IMR-90 (cell line): ENCODE measurements around the gene SPATA13. TPM values are rescaled to one million over a fixed set of nuclear protein-coding genes. Genes with fewer than 3 reads are reported as not detected.
A peak's percentile ranks its signal among the peaks of the same experiment; 100 is the strongest.
"Not testable (repeated sequence)": the region's sequence is repeated elsewhere in the genome, so short reads cannot be mapped to it uniquely, and the experiment has no call there.

ENCODE experiments used
- ATAC-seq: fragments of 200-7000 bp; cut with Tn5 transposase; 2 replicates; pipeline ENCODE4 v1.9.1; 2020; ENCODE audit warnings: low read depth, mild to moderate bottlenecking, moderate library complexity
- BruUV-seq: library from RNA; stranded (reverse); fragments of 400-500 nt; replicated peaks from 2 replicates; lab custom pipeline; 2021; lab: Mats Ljungman, UMichigan
- CTCF ChIA-PET: fragments of 300-600 bp; formaldehyde crosslinking; extraction: SDS; loops from one replicate; lab custom pipeline; 2021; ENCODE audit warnings: antibody characterized with exemption; lab: Yijun Ruan, JAX
- POLR2A ChIA-PET: fragments of 300-600 bp; sonication (Branson Sonifier 250); formaldehyde crosslinking; loops from one replicate; lab custom pipeline; 2022; ENCODE audit warnings: antibody characterized with exemption; ENCODE audit not compliant: unreplicated experiment; lab: Charles Lee
- DNase-seq: peaks from one replicate; pipeline ENCODE4 v3.0.0; 2013
- H2AFZ ChIP-seq: replicated peaks from 2 replicates; pipeline ENCODE3; 2013; ENCODE audit warnings: low read length, mild to moderate bottlenecking; ENCODE audit not compliant: poor library complexity
- H2AK5ac ChIP-seq: 2 replicates; pipeline ENCODE4 v1.6.1; 2013; ENCODE audit warnings: low read depth, low read length, inconsistent platforms
- H2AK9ac ChIP-seq: replicated peaks from 2 replicates; pipeline ENCODE3; 2013; ENCODE audit warnings: mild to moderate bottlenecking, low read depth, low read length, moderate library complexity; ENCODE audit not compliant: poor library complexity
- H2BK120ac ChIP-seq: 2 replicates; pipeline ENCODE4 v1.6.1; 2013; ENCODE audit warnings: low read depth, low read length, inconsistent platforms
- H2BK15ac ChIP-seq: 3 replicates; pipeline ENCODE4 v1.6.1; 2013; ENCODE audit warnings: low read depth, low read length, inconsistent platforms
- H2BK20ac ChIP-seq: 2 replicates; pipeline ENCODE4 v1.6.1; 2013; ENCODE audit warnings: low read depth, mild to moderate bottlenecking, inconsistent platforms, low read length, moderate library complexity
- H2BK5ac ChIP-seq: 2 replicates; pipeline ENCODE4 v1.6.1; 2013; ENCODE audit warnings: mild to moderate bottlenecking, low read depth, low read length, inconsistent platforms; ENCODE audit not compliant: poor library complexity, severe bottlenecking
- H3K14ac ChIP-seq: replicated peaks from 2 replicates; pipeline ENCODE4 v1.6.1; 2013; ENCODE audit warnings: low read depth, low read length, inconsistent platforms
- H3K18ac ChIP-seq: 2 replicates; pipeline ENCODE4 v1.6.1; 2013; ENCODE audit warnings: low read depth, low read length, control low read depth
- H3K23ac ChIP-seq: 2 replicates; pipeline ENCODE4 v1.6.1; 2013; ENCODE audit warnings: low read depth, low read length, inconsistent platforms
- H3K27ac ChIP-seq: 2 replicates; pipeline ENCODE4 v1.5.1; 2013; ENCODE audit warnings: mild to moderate bottlenecking, control low read depth, low read length; ENCODE audit not compliant: insufficient read depth
- H3K27me3 ChIP-seq: 2 replicates; pipeline ENCODE4 v1.6.1; 2013; ENCODE audit warnings: low read length; ENCODE audit not compliant: control insufficient read depth, insufficient read depth
- H3K36me3 ChIP-seq: 2 replicates; pipeline ENCODE4 v1.6.1; 2013; ENCODE audit warnings: low read length, mixed read lengths; ENCODE audit not compliant: control insufficient read depth, insufficient read depth
- H3K4ac ChIP-seq: 2 replicates; pipeline ENCODE4 v1.6.1; 2013; ENCODE audit warnings: low read depth, low read length, inconsistent platforms
- H3K4me1 ChIP-seq: 2 replicates; pipeline ENCODE4 v1.6.1; 2013; ENCODE audit warnings: low read length, mixed read lengths; ENCODE audit not compliant: control insufficient read depth, insufficient read depth
- H3K4me2 ChIP-seq: 2 replicates; pipeline ENCODE4 v1.6.1; 2013; ENCODE audit warnings: low read depth, mild to moderate bottlenecking, control low read depth, low read length, moderate library complexity
- H3K4me3 ChIP-seq: 2 replicates; pipeline ENCODE4 v1.5.1; 2013; ENCODE audit warnings: low read depth, mild to moderate bottlenecking, control low read depth, low read length, moderate library complexity; ENCODE audit not compliant: insufficient read depth
- H3K56ac ChIP-seq: 2 replicates; pipeline ENCODE4 v1.6.1; 2013; ENCODE audit warnings: low read length, inconsistent platforms; ENCODE audit not compliant: insufficient read depth; ENCODE audit errors: extremely low read depth
- H3K79me1 ChIP-seq, 2 experiments: 2 replicates each; pipeline ENCODE4 v1.6.1; 2013; ENCODE audit warnings: low read length in 2 of 2, inconsistent platforms in 1 of 2, low read depth in 1 of 2
- H3K9ac ChIP-seq: 2 replicates; pipeline ENCODE4 v1.6.1; 2013; ENCODE audit warnings: low read depth, low read length, control low read depth
- H3K9me1 ChIP-seq: 2 replicates; pipeline ENCODE4 v1.6.1; 2013; ENCODE audit warnings: low read length, inconsistent platforms; ENCODE audit not compliant: insufficient read depth
- H3K9me3 ChIP-seq: 2 replicates; pipeline ENCODE4 v1.6.1; 2013; ENCODE audit warnings: low read length; ENCODE audit not compliant: control insufficient read depth, insufficient read depth
- H4K20me1 ChIP-seq: 2 replicates; pipeline ENCODE4 v1.6.1; 2013; ENCODE audit warnings: low read length, inconsistent platforms; ENCODE audit not compliant: insufficient read depth
- H4K5ac ChIP-seq: 2 replicates; pipeline ENCODE4 v1.6.1; 2013; ENCODE audit warnings: mild to moderate bottlenecking, low read depth, low read length, control low read depth
- H4K8ac ChIP-seq, 2 experiments: 2 replicates each; pipeline ENCODE4 v1.6.1; 2013; ENCODE audit warnings: low read depth in 2 of 2, low read length in 2 of 2, control low read depth in 1 of 2, inconsistent platforms in 1 of 2
- H4K91ac ChIP-seq: 2 replicates; pipeline ENCODE4 v1.6.1; 2013; ENCODE audit warnings: low read depth, low read length, inconsistent platforms; ENCODE audit not compliant: insufficient read depth
- BHLHE40 ChIP-seq: fragments of 150-350 bp; IDR thresholded peaks from 2 replicates; pipeline ENCODE4 v1.6.1; 2016; ENCODE audit warnings: mild to moderate bottlenecking, low read depth, low read length
- CEBPB ChIP-seq: IDR thresholded peaks from 2 replicates; pipeline ENCODE4 v1.6.1; 2012; ENCODE audit warnings: low read depth, low read length, improper control_type of control experiment
- CHD1 ChIP-seq: IDR thresholded peaks from 2 replicates; pipeline ENCODE4 v1.6.1; 2012; ENCODE audit warnings: low read depth, low read length, improper control_type of control experiment
- MAFK ChIP-seq: IDR thresholded peaks from 2 replicates; pipeline ENCODE4 v1.6.1; 2012; ENCODE audit warnings: low read depth, low read length, improper control_type of control experiment
- POLR2A ChIP-seq: IDR thresholded peaks from 2 replicates; pipeline ENCODE4 v1.6.1; 2012; ENCODE audit warnings: mild to moderate bottlenecking, low read depth, low read length
- RCOR1 ChIP-seq: IDR thresholded peaks from 2 replicates; pipeline ENCODE4 v1.6.1; 2012; ENCODE audit warnings: mild to moderate bottlenecking, low read length, improper control_type of control experiment; ENCODE audit not compliant: insufficient replicate concordance
- RFX5 ChIP-seq: IDR thresholded peaks from 2 replicates; pipeline ENCODE4 v1.8.0; 2012; ENCODE audit warnings: low read depth, mild to moderate bottlenecking, low read length, moderate library complexity
- SMC3 ChIP-seq: fragments of 150-350 bp; IDR thresholded peaks from 2 replicates; pipeline ENCODE4 v1.6.1; 2016; ENCODE audit warnings: low read depth, mild to moderate bottlenecking, antibody characterized with exemption, low read length, moderate library complexity
- WGBS, 2 experiments: methylation state at CpG; one replicate each; pipeline versions ENCODE4 v1.1.5 to v1.1.7; 2013; ENCODE audit warnings: missing lambda C conversion rate in 2 of 2; ENCODE audit not compliant: insufficient read length in 1 of 2; ENCODE audit errors: extremely low coverage in 2 of 2; 5-methylcytosine and 5-hydroxymethylcytosine counted together
- dilution Hi-C: fragments of 300-500 bp; cut with HindIII; formaldehyde crosslinking; loops from one replicate; pipeline ENCODE4 v1.14.3; 2018; ENCODE audit warnings: low sequenced_read_pairs; ENCODE audit not compliant: unreplicated experiment
- in situ Hi-C: fragments of 300-500 bp; cut with MboI; formaldehyde crosslinking; loops from 3 replicates; pipeline ENCODE4 v1.14.3; 2019; ENCODE audit warnings: low sequenced_read_pairs, inconsistent platforms, mixed read lengths
- intact Hi-C: fragments of 100-400 bp; cut with micrococcal nuclease; formaldehyde crosslinking; loops from 2 replicates; pipeline ENCODE4 v1.10.0; 2022
- polyA plus RNA-seq, 3 experiments: library from polyadenylated mRNA; depleted of rRNA; stranded (reverse); fragments of >200 nt; gene quantifications; 2 replicates each; pipeline ENCODE4 v1.2.3, GENCODE V29; 2012; ENCODE audit warnings: low replicate concordance in 1 of 3
- total RNA-seq: library from RNA; depleted of rRNA; stranded (reverse); fragments of >200 nt; gene quantifications from 2 replicates; pipeline ENCODE4 v1.2.3, GENCODE V29; 2012
- TF ChIP-seq, protein P1 (sequence below): fragments of 150-350 bp; IDR thresholded peaks from 2 replicates; pipeline ENCODE4 v1.6.1; 2016; ENCODE audit warnings: low read depth, mild to moderate bottlenecking, low read length, moderate library complexity, borderline replicate concordance

Gene SPATA13
- total and polyA plus RNA-seq, 2 of the 4 experiments (the other 2 are of a cell fraction): 10.5 to 12.5 TPM

DNA sequence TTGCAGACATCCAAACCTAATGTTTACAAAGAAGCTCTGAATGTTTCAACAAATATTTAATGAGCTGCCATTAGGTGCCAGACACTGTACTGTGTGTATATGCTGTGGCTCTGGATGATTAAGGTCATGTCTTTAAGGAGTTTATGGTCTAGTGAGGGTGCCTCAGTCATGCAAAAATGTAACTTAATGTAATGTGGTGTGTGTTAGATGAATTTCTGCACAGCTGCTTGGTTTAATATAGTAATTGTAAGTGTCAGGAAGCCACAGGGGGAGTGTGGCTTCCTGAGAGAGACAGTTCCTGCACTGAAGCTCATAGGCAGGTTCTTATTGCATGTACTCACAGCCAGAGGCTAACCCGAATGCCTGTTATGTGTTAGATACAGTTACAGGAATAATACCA lies 43.3 kb downstream of the SPATA13 start:
- no peak overlapping the region for H2AK9ac ChIP-seq
- no peak overlapping the region for H3K4ac ChIP-seq
- H4K91ac ChIP-seq: no peak overlapping the region
- H3K4me1 ChIP-seq: peaks cover 4% of the 10 kb centered on the region
- CTCF ChIA-PET: interaction anchor here (1.1 kb wide), 1 partner anchor 25 kb away, joined by 4 read pairs; no protein-coding TSS in a partner anchor
- in situ Hi-C loops (no loop called here), intact Hi-C loops (loop anchor here (5.0 kb wide), 1 partner anchor 42 kb away; the partner anchor contains the start of gene SPATA13), dilution Hi-C loops (no loop called here)
- no peak overlapping the region for H3K23ac ChIP-seq
- POLR2A ChIA-PET: no interaction called here
- no peak overlapping the region for H3K18ac ChIP-seq
- no peak overlapping the region for H2BK15ac ChIP-seq
- H3K9me3 ChIP-seq: no peaks in the 10 kb centered on the region
- TF ChIP-seq BHLHE40: 0 out of 2 replicates have a peak, but pooled peaks have one; percentile 3
- no peak for TF ChIP-seq CHD1
- TF ChIP-seq CEBPB: no peak
- TF ChIP-seq, protein P1, sequence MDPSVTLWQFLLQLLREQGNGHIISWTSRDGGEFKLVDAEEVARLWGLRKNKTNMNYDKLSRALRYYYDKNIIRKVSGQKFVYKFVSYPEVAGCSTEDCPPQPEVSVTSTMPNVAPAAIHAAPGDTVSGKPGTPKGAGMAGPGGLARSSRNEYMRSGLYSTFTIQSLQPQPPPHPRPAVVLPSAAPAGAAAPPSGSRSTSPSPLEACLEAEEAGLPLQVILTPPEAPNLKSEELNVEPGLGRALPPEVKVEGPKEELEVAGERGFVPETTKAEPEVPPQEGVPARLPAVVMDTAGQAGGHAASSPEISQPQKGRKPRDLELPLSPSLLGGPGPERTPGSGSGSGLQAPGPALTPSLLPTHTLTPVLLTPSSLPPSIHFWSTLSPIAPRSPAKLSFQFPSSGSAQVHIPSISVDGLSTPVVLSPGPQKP: no peak
- TF ChIP-seq MAFK: no peak
- TF ChIP-seq RCOR1: no peak
- no peak for TF ChIP-seq SMC3
- TF ChIP-seq POLR2A: no peak
- TF ChIP-seq RFX5: no peak
- WGBS, 2 experiments: no CpG with 5 or more reads among the region's 1 CpG
- H4K5ac ChIP-seq: no peak overlapping the region
- no peak overlapping the region for H2BK20ac ChIP-seq
- no peaks in the 10 kb centered on the region for H3K27me3 ChIP-seq
- H3K4me2 ChIP-seq: peak overlapping the region; percentile 71
- H4K8ac ChIP-seq: no peak overlapping the region
- H3K14ac ChIP-seq: no peak overlapping the region
- peaks cover 17% of the 10 kb centered on the region for H4K20me1 ChIP-seq
- no peak overlapping the region for H2AFZ ChIP-seq
- peak; percentile 79 for ATAC-seq
- H2AK5ac ChIP-seq: no peak overlapping the region
- no peaks in the 10 kb centered on the region for H3K36me3 ChIP-seq
- peaks cover 16 to 51% of the 10 kb centered on the region in 2 experiments for H3K79me1 ChIP-seq
- H3K9me1 ChIP-seq: peaks cover 4% of the 10 kb centered on the region
- H3K4me3 ChIP-seq: no peak overlapping the region
- no peak overlapping the region for H2BK5ac ChIP-seq
- H3K27ac ChIP-seq: no peak overlapping the region
- BruUV-seq: no TSS peak
- no peak overlapping the region for H2BK120ac ChIP-seq
- no peak overlapping the region for H3K56ac ChIP-seq
- H3K9ac ChIP-seq: no peak overlapping the region
- DNase-seq: peak; percentile 50

DNA sequence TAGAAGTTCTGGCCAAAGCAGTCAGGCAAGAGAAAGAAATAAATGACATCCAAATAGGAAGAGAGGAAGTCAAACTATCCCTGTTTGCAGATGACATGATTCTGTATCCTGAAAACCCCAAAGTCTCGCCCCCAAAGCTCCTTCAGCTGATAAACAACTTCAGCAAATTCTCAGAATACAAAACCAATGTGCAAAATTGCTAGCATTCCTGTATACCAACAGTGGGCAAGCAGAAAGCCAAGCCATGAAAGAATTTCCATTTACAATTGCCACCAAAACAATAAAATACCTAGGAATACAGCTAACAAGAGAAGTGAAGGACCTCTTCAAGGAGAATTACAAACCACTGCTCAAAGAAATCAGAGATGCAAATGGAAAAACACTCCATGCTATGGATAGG lies 44.6 kb downstream of the SPATA13 start:
- DNase-seq, ATAC-seq, POLR2A ChIA-PET, H3K27me3 ChIP-seq, H2BK15ac ChIP-seq, H3K23ac ChIP-seq, H3K27ac ChIP-seq, H2AK9ac ChIP-seq, H2BK5ac ChIP-seq, H4K91ac ChIP-seq, H3K56ac ChIP-seq, H2BK20ac ChIP-seq, H3K9ac ChIP-seq, intact Hi-C loops, H3K4me3 ChIP-seq, H3K36me3 ChIP-seq, H3K4ac ChIP-seq, H3K4me2 ChIP-seq, H4K5ac ChIP-seq, H2BK120ac ChIP-seq, H3K9me3 ChIP-seq, in situ Hi-C loops, BruUV-seq, H3K9me1 ChIP-seq, H4K8ac ChIP-seq, H3K18ac ChIP-seq, H3K14ac ChIP-seq, H3K4me1 ChIP-seq, H2AFZ ChIP-seq, dilution Hi-C loops, H2AK5ac ChIP-seq: not testable (repeated sequence)
- H3K79me1 ChIP-seq: peaks cover 23 to 50% of the 10 kb centered on the region in 2 experiments
- H4K20me1 ChIP-seq: peaks cover 19% of the 10 kb centered on the region
- no CpG with 5 or more reads among the region's 1 CpG for WGBS, 2 experiments
- CTCF ChIA-PET: interaction anchor here (0.5 kb wide), 1 partner anchor 24 kb away, joined by 3 read pairs; no protein-coding TSS in a partner anchor
